Tibial nerve (tissue), 3 donors: ENCODE data around the gene PDLIM3.

Experiments
- POLR2A ChIP-seq, 2 donors: fragments of 450-650 bp; IDR thresholded peaks; one replicate each; pipeline ENCODE4 v1.6.1; 2017; ENCODE audit warnings: antibody characterized with exemption in 2 of 2, mild to moderate bottlenecking in 2 of 2, moderate library complexity in 2 of 2
- TF ChIP-seq, protein P1 (sequence below), 5 experiments: fragments of 200-600 bp in 3 of 5; fragments of 450-650 bp in 2 of 5; sonication (generic) in 3 of 5; IDR thresholded peaks; one replicate each; pipeline ENCODE4 v1.5.1; 2016 to 2019; ENCODE audit warnings: antibody characterized with exemption in 5 of 5, mild to moderate bottlenecking in 3 of 5, moderate library complexity in 2 of 5

- TF ChIP-seq, protein P1, sequence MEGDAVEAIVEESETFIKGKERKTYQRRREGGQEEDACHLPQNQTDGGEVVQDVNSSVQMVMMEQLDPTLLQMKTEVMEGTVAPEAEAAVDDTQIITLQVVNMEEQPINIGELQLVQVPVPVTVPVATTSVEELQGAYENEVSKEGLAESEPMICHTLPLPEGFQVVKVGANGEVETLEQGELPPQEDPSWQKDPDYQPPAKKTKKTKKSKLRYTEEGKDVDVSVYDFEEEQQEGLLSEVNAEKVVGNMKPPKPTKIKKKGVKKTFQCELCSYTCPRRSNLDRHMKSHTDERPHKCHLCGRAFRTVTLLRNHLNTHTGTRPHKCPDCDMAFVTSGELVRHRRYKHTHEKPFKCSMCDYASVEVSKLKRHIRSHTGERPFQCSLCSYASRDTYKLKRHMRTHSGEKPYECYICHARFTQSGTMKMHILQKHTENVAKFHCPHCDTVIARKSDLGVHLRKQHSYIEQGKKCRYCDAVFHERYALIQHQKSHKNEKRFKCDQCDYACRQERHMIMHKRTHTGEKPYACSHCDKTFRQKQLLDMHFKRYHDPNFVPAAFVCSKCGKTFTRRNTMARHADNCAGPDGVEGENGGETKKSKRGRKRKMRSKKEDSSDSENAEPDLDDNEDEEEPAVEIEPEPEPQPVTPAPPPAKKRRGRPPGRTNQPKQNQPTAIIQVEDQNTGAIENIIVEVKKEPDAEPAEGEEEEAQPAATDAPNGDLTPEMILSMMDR (IDR thresholded peaks at IDR 0.05): no peak
- no peak for TF ChIP-seq POLR2A (IDR thresholded peaks at IDR 0.05)
Observed at GRCh38 chr4:185518494-185518893, 16.8 kb downstream of the PDLIM3 start.
